Spinal cord (tissue), 10 donors: ENCODE data around the gene TEF. TPM values are rescaled to one million over a fixed set of nuclear protein-coding genes. Genes with fewer than 3 reads are reported as not detected.

Experiments used
- DNase-seq, 6 donors: peaks; one replicate each; pipeline versions ENCODE4 v3.0.0 to v3.0.0-alpha.2; 2013 to 2015; ENCODE audit warnings: low spot score in 6 of 6, low read depth in 4 of 6
- H3K27ac ChIP-seq: one replicate; pipeline ENCODE4 v1.5.1; 2013; ENCODE audit warnings: low read depth, low read length, control low read depth
- H3K27me3 ChIP-seq: one replicate; pipeline ENCODE4 v1.6.1; 2013; ENCODE audit warnings: low read length; ENCODE audit not compliant: control insufficient read depth, insufficient read depth
- H3K36me3 ChIP-seq: one replicate; pipeline ENCODE4 v1.6.1; 2013; ENCODE audit warnings: low read length; ENCODE audit not compliant: control insufficient read depth, insufficient read depth
- H3K4me1 ChIP-seq: one replicate; pipeline ENCODE4 v1.6.1; 2013; ENCODE audit warnings: low read length; ENCODE audit not compliant: control insufficient read depth, insufficient read depth
- H3K4me3 ChIP-seq: one replicate; pipeline ENCODE4 v1.5.1; 2013; ENCODE audit warnings: low read depth, low read length, control low read depth
- H3K9me3 ChIP-seq: one replicate; pipeline ENCODE4 v1.6.1; 2013; ENCODE audit warnings: low read length; ENCODE audit not compliant: control insufficient read depth, insufficient read depth
- WGBS: methylation state at CpG from one replicate; pipeline ENCODE4 v1.1.5; 2013; ENCODE audit warnings: missing lambda C conversion rate; ENCODE audit not compliant: insufficient coverage; 5-methylcytosine and 5-hydroxymethylcytosine counted together
- polyA plus RNA-seq, 2 donors: library from polyadenylated mRNA; unstranded; fragments of 120-200 nt; gene quantifications; one replicate each; pipeline ENCODE4 v1.2.1, GENCODE V29; 2013; ENCODE audit not compliant: insufficient read length in 2 of 2
- total RNA-seq, 2 donors: library from RNA; depleted of rRNA in 1 of 2; stranded (reverse); fragments of 120-200 nt in 1 of 2; fragments of >200 nt in 1 of 2; gene quantifications; one replicate each; pipeline versions ENCODE4 v1.2.3 to v1.2.4, GENCODE V29; 2013 to 2014
- donor health status: healthy.

The TEF gene
- total and polyA plus RNA-seq, 4 donors = 11.9 to 18.0 (median 12.9) TPM

DNA sequence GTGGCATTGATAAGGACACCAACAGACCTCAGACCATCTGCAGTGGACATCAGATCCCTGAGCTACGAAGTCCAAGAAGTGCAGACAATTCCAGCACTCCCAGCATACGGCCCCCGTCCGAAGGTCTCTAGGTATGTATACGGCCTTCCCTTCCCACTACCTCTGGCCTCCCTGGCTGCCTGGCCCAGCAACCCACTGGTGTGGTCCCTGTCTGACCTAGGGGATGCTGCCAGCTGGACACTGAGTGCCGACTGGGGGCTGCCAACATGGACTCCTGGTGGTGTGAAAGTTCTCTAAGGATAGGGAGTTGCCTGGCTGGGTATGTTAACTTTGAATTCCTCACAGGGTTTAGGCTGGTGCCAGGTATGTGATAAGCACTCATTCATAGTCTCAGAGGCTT is 17.5 kb upstream of the TEF start:
- no peaks in the 10 kb centered on the region for H3K27me3 ChIP-seq
- peaks cover 14% of the 10 kb centered on the region for H3K36me3 ChIP-seq
- H3K27ac ChIP-seq = no peak overlapping the region
- 88% methylated on average over 6 of the region's 6 CpGs for WGBS
- no peak for DNase-seq
- H3K4me3 ChIP-seq = no peak overlapping the region
- peaks cover 31% of the 10 kb centered on the region for H3K4me1 ChIP-seq
- no peaks in the 10 kb centered on the region for H3K9me3 ChIP-seq

DNA sequence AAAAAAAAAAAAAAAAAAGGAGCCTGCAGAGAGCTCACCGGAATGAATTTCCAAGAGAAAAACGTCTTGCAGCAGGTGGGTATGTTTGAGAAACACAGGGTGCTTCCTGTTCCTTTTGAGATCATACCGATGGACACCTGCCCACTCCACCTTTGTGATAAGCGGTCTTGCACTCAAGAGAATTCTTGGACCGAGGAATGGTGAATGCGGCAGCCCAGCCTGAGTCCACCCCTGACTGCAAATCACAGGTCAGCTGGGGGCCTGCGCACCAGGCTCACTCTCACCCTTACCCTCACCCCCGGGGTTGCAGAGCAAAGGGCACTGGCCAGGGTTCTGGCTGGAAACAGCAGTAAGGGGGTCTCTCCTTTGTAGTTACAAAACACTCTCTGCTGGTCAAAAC is 16.8 kb upstream of the TEF start:
- peaks cover 9% of the 10 kb centered on the region for H3K36me3 ChIP-seq
- no peaks in the 10 kb centered on the region for H3K9me3 ChIP-seq
- H3K4me3 ChIP-seq = no peak overlapping the region
- WGBS = 49% methylated on average over 8 of the region's 8 CpGs
- DNase-seq = no peak
- no peaks in the 10 kb centered on the region for H3K27me3 ChIP-seq
- H3K27ac ChIP-seq = no peak overlapping the region
- peaks cover 32% of the 10 kb centered on the region for H3K4me1 ChIP-seq

- H3K27me3 ChIP-seq = no peaks in the 10 kb centered on the region
- no peak overlapping the region for H3K4me3 ChIP-seq
- no peak overlapping the region for H3K27ac ChIP-seq
- peaks cover 5% of the 10 kb centered on the region for H3K36me3 ChIP-seq
- no CpG with 5 or more reads among the region's 5 CpGs for WGBS
- DNase-seq = no peak
- no peaks in the 10 kb centered on the region for H3K9me3 ChIP-seq
- peaks cover 32% of the 10 kb centered on the region for H3K4me1 ChIP-seq
Measured at GRCh38 chr22:41365425-41365824, 16.3 kb upstream of the TEF start.

DNA sequence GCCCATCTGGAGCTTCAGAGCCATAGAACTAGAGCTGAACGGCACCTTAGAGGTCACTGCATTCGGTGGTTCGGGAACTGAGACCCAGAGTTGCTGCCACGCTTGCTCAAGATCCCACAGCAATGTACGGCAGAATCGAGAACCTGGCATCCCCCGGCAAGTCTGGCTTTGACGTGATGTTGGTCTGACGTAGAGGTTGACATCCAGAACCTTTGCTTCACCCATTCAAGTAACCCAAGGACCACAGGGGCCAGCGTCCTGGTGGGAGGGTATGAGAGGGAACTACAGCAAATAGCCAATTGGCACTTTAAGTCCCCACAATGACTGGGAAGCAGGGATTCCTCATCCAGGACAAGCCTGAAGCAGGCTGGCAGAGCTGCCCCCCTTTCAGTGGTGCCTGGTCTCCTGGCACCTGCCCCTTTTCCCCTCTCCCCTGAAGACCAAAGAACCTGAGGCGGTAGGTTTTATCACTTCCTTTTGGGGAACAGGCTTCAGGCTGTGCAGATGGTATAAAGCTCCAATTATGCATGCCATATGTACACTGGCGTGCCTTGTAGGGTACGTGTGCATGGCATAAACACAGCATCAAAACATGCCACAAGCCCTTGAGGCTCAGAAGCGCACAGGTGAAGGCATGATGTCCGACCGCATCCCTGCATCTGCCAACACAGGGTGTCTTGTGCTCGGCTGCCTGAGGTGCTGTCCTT is 15.3 kb upstream of the TEF start:
- Histone ChIP-seq H3K4me3 (peak overlapping the region; percentile 27), H3K27ac (peak overlapping the region; percentile 69), H3K9me3 (no peaks in the 10 kb centered on the region), H3K36me3 (peaks cover 5% of the 10 kb centered on the region), H3K27me3 (no peaks in the 10 kb centered on the region), H3K4me1 (peaks cover 32% of the 10 kb centered on the region)
- 59% methylated on average over 11 of the region's 17 CpGs for WGBS
- peak in 1 of 6 donors; percentile 85 for DNase-seq

DNA sequence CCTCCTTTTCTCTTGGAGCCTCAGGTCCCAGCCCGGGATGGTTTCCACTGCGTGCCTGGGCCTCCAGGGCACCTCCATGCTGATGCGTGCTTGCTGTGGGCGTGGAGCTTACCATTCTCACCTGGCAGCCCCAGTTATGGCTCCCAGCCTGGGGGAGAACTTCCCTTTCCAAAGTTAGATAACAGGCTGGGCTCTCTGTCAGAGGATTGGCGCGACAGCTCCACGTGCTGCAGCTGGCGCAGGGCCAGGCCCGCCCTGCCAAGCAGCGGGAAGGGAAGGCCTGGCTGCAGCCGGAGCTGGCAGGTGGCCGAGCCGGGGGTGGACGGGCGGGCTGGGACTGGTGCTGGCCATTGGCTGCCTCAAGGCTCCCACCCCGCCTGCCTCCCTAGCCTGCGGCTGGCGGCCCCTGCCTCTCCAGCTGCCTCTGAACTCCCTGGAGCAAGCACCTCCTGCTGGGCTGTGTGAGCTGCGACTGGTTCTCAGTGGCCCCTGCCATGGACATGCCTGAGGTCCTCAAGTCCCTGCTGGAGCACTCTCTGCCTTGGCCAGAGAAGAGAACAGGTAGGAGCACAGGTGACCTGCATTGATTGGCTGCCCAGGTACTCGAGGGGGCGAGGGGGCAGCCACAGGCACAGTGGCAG is 14.6 kb upstream of the TEF start:
- H3K4me3 ChIP-seq = peak overlapping the region; percentile 43
- no peaks in the 10 kb centered on the region for H3K9me3 ChIP-seq
- H3K27me3 ChIP-seq = no peaks in the 10 kb centered on the region
- H3K27ac ChIP-seq = peak overlapping the region; percentile 80
- WGBS = 10% methylated on average over 21 of the region's 21 CpGs
- H3K36me3 ChIP-seq = peaks cover 5% of the 10 kb centered on the region
- peak; percentile 75 to 98 (median 86) for DNase-seq
- peaks cover 32% of the 10 kb centered on the region for H3K4me1 ChIP-seq

GRCh38 chr22:41367680-41368542 is 13.8 kb upstream of the TEF start:
- H3K4me3 ChIP-seq = peak overlapping the region; percentile 43

GRCh38 chr22:41368543-41369423 is 13.0 kb upstream of the TEF start:
- no peak overlapping the region for H3K27ac ChIP-seq
- no peaks in the 10 kb centered on the region for H3K27me3 ChIP-seq
- WGBS = 71% methylated on average over 15 of the region's 19 CpGs
- peaks cover 5% of the 10 kb centered on the region for H3K36me3 ChIP-seq
- no peak for DNase-seq
- H3K9me3 ChIP-seq = no peaks in the 10 kb centered on the region
- H3K4me3 ChIP-seq = no peak overlapping the region
- peaks cover 32% of the 10 kb centered on the region for H3K4me1 ChIP-seq

More at GRCh38 chr22:41367680-41368542, 13.8 kb upstream of the TEF start:
- WGBS = 76% methylated on average over 12 of the region's 18 CpGs
- Histone ChIP-seq H3K9me3 (no peaks in the 10 kb centered on the region), H3K27me3 (no peaks in the 10 kb centered on the region), H3K36me3 (peaks cover 5% of the 10 kb centered on the region), H3K27ac (peak overlapping the region; percentile 80), H3K4me1 (peaks cover 32% of the 10 kb centered on the region)
- peak in 2 of 6 donors; percentile 11 to 46 for DNase-seq

GRCh38 chr22:41369424-41369745 is 12.4 kb upstream of the TEF start:
- Histone ChIP-seq H3K4me1 (peaks cover 32% of the 10 kb centered on the region), H3K27ac (no peak overlapping the region), H3K4me3 (no peak overlapping the region), H3K36me3 (peaks cover 5% of the 10 kb centered on the region), H3K27me3 (no peaks in the 10 kb centered on the region), H3K9me3 (no peaks in the 10 kb centered on the region)
- no peak for DNase-seq
- 67% methylated on average over 1 of the region's 3 CpGs for WGBS

DNA sequence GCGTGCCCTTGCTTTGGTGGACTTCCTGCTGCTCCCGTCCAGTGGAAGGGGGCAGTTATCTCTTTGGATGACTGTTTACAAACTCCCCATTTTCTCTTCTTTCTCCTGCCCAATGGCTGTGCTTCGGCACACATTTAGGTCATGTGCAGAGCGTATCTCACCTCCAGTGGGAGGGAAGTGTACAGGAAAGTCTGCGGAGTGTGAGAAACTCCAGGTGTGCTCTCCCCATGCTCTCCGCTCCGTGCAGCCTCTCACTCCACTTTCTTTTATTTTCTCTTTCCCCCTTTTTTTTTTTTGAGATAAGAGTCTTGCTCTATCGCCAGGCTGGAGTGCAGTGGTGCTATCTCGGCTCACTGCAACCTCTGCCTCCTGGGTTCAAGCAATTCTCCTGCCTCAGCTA is 11.9 kb upstream of the TEF start:
- H3K27ac ChIP-seq = no peak overlapping the region
- 70% methylated on average over 4 of the region's 9 CpGs for WGBS
- H3K9me3 ChIP-seq = no peaks in the 10 kb centered on the region
- H3K36me3 ChIP-seq = peaks cover 5% of the 10 kb centered on the region
- peaks cover 32% of the 10 kb centered on the region for H3K4me1 ChIP-seq
- no peak overlapping the region for H3K4me3 ChIP-seq
- no peak for DNase-seq
- no peaks in the 10 kb centered on the region for H3K27me3 ChIP-seq
